Inferior parietal cortex (tissue), 1 donor: ENCODE measurements around the gene KCNN4.
"Not testable (repeated sequence)": the region's sequence is repeated elsewhere in the genome, so short reads cannot be mapped to it uniquely, and the experiment has no call there.

Source experiments
- DNase-seq: peaks from one replicate; pipeline ENCODE4 v3.0.0-alpha.2; 2016; ENCODE audit errors: extremely low spot score

Gene KCNN4

DNA sequence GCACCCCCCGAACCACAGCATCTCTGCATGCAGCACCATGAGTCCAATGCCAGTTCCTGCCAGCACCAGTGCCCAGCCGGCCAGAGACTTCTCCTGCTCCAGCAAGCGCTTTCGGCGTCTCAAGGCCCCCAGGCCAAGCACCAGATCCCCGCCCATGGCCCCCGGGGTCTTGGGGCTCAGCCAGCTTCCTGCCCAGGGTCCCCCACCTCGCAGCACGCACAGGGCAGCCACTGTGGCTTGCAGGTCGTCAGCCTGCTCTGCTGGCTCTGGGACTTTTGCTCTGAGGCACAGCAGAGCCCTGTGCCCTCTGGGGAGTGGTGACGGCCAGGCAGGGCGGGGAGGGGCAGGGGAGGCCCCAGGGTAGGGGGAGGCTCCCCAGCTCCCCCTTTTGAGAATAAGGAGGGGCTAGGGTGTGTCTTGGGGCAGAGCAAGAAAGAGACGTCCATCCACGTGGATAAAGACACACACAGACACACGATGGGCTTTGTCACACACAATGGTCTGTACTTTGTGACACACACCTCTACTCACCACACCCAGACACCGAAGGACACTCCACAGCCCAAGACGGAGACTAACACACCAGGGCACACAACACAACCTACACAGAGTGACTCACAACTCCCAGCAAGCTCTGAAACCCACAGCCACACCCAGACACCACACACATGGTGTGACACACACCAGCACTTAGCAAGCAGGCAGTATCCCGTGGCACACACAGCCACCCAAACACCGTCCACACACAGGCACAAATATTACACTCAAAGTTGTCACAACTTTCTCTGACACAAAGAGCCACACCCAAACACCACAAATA, at the start of gene KCNN4:
TSS of gene KCNN4 (minus strand) at position 268 of the 820 bp plus-strand sequence. CDS start at position 156, 112 bp downstream.
- DNase-seq = no peak

- DNase-seq = peak; percentile 92
Observed at GRCh38 chr19:43826787-43827754, 46.3 kb upstream of the KCNN4 start, which contains the start of gene ZNF283. Gene ZNF283 (plus strand): TSS chr19:43827321. CDS start chr19:43833505, 6,184 bp downstream.

GRCh38 chr19:43824572-43824971, 43.8 kb upstream of the KCNN4 start:
- DNase-seq = not testable (repeated sequence)

DNA sequence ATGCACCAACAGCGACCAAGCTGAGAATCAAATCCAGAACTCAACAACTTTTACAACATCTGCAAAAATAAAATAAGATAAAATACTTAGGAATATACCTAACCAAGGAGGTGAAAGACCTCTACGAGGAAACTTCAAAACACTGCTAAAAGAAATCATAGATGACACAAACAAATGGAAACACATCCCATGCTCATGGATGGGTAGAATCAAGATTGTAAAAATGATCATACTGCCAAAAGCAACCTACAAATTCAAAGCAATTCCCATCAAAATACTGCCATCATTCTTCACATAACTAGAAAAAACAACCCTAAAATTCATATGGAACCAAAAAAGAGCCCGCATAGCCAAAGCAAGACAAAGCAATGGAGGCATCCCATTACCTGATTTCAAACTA, 43.1 kb upstream of the KCNN4 start:
- DNase-seq = not testable (repeated sequence)

- DNase-seq = no peak
Observed at GRCh38 chr19:43820884-43821215, 40.1 kb upstream of the KCNN4 start.

DNA sequence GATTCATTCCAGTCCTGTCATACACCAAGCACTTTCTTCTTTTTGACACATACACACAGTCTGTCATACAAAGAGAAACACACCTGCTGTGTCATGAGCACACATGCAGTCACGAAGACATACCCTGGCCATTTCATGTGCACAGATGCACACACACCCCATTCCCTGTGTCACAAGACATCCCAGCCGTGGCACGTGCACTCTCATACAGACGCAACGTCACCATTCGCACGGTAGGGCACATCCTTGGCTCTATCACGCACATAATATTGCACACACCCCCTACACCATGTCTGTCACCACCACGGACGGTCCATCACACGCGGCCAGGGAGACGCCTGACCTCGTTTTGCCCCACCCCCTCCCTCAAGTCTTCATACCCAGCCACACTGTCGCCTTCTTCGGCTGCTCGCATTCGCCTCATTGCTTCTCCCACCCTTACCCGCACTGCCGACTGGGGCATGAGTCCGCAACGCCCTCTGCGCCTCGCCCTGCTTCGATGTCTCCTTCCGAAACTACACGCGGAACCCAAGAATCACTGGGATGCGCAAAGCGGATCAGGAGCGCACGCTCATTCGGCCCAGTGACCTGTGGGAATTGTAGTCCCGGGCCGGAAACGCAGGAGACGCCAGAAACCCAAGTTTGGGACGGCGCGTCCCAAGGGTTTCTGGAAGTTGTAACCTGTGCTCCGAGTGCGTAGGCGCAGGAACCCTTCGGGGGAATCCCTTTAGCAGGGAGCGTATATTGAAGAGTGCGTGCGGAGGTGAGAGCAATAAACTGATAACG, 39.5 kb upstream of the KCNN4 start:
- peak; percentile 72 for DNase-seq

DNA sequence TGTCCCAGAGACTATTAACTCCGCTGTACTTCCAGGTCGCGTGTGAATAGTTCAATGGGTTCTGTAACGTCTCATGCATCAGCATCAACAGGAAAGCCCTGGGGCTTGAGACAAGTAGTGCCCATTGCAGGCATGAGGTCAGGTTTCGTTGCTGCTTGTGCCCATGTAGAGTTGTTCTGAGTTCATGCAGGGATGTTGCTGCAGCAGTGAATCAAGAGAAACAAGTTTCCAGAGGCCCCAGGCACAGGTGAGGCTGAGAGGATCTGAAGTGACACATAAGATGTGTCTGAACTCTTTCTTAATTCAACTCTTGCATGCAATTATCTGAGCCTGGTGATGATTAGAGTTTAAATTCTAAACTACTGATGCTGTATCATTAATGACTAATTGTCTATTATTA, 37.7 kb upstream of the KCNN4 start:
- no peak for DNase-seq

- DNase-seq = not testable (repeated sequence)
Observed at GRCh38 chr19:43817454-43817853, 36.7 kb upstream of the KCNN4 start.

- no peak for DNase-seq
Observed at GRCh38 chr19:43814663-43815352, 34.0 kb upstream of the KCNN4 start.

GRCh38 chr19:43812688-43813087, 31.9 kb upstream of the KCNN4 start:
- DNase-seq = no peak

DNA sequence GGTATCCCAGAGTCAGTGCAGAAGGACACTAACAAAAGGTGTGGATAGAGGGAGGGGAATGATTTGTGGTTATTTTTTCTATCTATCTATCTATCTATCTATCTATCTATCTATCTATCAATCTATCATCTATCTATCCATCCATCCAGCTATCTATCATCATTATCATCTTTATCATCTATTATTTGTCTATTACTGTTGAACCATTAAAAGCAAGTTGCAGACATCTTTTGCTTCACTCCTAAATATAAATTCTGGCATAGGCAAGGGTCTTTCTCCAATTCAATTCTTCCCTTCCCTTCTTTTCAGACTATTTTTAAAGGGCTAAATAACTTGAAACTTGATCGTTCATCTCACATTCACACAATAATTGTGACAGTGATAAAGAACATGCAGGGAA, 31.5 kb upstream of the KCNN4 start:
- DNase-seq = no peak

- no peak for DNase-seq
Observed at GRCh38 chr19:43811837-43812236, 31.1 kb upstream of the KCNN4 start.

DNA sequence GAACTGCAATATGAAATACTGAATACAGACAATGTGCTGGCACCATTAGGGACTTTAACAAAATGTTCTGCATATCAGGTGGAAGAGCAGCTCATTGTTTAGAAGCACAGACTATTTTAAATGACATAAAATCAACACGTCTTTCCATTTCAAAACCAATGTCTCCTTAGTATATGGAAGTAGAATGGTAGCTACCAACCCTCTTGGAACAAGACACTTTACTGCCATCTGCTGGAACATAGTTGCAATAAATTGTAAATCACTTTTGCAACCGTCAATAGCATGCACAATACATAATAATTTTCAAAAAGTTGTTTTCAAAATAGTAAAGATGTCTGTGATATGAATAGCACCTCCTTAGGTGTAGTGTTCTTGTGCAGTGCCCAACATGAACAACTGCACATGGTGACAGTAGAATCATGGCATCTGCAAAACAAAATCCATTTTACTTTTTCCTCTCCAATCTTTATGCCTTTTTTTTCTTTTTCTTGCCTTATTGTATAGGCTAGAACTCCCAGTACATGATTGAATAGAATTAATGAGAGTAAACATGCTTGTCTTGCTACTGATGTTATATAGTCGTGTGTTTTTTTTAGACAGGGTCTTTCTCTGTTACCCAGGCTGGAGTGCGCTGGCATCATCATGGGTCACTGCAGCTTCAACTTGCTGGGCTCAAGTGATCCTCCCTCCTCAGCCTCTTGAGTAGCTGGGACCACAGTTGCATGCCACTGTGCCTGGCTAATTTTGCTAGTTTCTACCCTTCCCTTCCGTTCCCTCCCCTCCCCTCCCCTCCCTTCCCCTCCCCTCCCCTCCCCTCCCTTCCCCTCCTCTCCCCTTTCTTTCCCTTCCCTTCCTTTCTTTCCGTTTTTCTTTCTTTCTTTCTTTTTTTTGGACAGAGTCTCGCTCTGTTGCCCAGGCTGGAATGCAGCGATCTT, 29.3 kb upstream of the KCNN4 start:
- DNase-seq = peak; percentile 47

DNA sequence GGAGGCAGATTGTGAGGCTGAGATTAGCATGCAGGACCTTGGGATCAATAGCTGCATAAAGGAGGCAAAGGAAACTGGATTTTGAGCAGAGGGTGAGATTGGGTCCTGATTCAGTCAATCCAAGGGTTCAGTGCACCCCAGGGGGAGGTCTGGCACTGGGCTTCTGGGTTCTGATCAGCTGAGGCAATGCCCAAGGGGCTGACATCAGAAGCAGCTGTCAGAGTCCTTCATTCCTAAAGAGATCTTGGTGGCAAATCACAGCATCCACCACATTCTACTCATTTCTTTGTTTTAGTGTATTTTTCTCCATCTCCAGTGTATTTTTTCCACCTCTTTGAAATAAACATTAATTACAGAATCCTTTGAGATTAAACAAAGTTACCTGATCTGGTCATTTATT, 26.9 kb upstream of the KCNN4 start:
- DNase-seq = no peak

DNA sequence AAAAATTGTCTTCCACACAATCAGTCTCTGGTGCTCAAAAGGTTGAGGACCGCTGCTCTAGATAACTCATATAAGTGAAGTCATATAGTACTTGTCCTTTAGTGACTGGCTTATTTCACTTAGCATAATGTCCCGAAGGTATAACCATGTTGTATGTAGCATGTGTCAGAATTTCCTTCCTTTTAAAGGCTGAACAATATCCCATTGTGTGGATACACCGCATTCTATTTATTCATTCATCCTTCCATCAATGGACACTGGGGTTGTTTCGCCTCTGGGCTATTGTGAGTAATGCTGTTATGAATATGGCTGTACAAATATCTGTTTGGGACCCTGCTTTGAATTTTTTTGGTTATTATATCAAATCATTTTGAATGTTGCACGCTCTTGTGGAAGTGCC, 26.1 kb upstream of the KCNN4 start:
- no peak for DNase-seq

DNA sequence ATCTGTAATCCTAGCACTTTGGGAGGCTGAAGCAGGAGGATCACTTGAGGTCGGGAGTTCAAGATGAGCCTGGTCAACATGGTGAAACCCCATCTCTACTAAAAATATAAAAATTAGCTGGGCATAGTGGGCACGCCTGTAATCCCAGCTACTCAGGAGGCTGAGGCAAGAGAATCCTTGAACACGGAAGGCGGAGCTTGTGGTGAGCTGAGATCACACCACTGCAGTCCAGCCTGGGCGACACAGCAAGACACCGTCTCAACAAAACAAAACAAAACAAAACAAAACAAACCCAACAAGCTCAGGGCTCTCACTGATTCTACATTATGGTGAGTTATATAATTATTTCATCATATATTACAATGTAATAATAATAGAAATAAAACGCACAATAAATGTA, 25.6 kb upstream of the KCNN4 start:
- not testable (repeated sequence) for DNase-seq

- no peak for DNase-seq
Observed at GRCh38 chr19:43804432-43804831, 23.7 kb upstream of the KCNN4 start.

- no peak for DNase-seq
Observed at GRCh38 chr19:43802216-43802951, 21.6 kb upstream of the KCNN4 start, which contains the start of gene LYPD5. Gene LYPD5 (minus strand): TSS chr19:43802447. CDS start chr19:43802380, 67 bp downstream.

DNA sequence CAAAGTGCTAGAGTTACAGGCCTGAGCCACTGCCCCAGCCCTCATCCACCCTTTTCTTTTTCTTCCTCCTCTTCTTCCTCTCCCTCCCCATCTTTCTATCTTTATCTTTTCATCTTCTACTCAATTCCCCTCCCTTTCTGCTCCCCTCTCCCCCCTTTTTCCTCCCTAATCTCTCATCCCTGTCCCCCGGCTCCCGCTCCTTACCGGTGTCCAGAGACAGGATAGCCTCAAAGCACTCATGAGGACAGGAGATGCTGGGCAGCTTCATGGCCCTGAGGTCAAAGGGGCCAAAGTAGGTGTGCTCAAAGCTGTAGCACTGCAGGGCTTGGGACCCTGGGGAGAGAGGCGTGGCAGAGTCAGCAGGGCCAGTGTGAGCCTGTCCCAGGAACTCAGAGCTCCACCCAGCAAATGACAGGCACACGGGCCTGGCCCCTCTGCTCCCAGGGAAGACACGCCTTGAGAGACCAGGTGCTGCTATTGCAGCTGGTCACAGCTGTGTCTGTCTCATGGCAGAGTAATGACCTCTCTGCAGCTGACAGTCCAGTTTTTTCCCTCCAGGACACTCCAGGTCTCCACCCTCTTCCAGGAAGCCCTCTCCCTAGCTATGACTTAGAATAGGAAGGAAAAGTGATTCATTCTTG, 18.8 kb upstream of the KCNN4 start:
- no peak for DNase-seq
